CD4-positive, alpha-beta memory T cell (primary cell): ENCODE results near the gene PI16. TPM values are rescaled to one million over a fixed set of nuclear protein-coding genes. Genes with fewer than 3 reads are reported as not detected.

Experiments
- CTCF ChIA-PET: fragments of 350-600 bp; sonication (Branson Sonifier 250); formaldehyde crosslinking; loops from one replicate; lab custom pipeline; 2021; ENCODE audit warnings: inconsistent platforms; ENCODE audit not compliant: partially characterized antibody; lab: Charles Lee
- POLR2A ChIA-PET: fragments of 350-600 bp; sonication (Branson Sonifier 250); formaldehyde crosslinking; loops from one replicate; lab custom pipeline; 2021; ENCODE audit not compliant: partially characterized antibody; lab: Charles Lee
- DNase-seq, 5 donors: peaks; one replicate each; pipeline versions ENCODE4 v3.0.0 to v3.0.0-alpha.2; 2020 to 2022; ENCODE audit warnings: mixed read lengths in 1 of 5
- H3K27ac ChIP-seq: one replicate; pipeline ENCODE4 v1.7.0; 2013; ENCODE audit warnings: low read depth, low read length
- H3K27me3 ChIP-seq: 2 replicates; pipeline ENCODE4 v1.7.0; 2013; ENCODE audit warnings: mild to moderate bottlenecking, low read length, moderate library complexity; ENCODE audit not compliant: insufficient read depth
- H3K36me3 ChIP-seq: 2 replicates; pipeline ENCODE4 v1.7.0; 2013; ENCODE audit warnings: mild to moderate bottlenecking, low read length, moderate library complexity; ENCODE audit not compliant: insufficient read depth
- H3K4me1 ChIP-seq: 2 replicates; pipeline ENCODE4 v1.7.0; 2013; ENCODE audit warnings: mild to moderate bottlenecking, low read length, moderate library complexity; ENCODE audit not compliant: insufficient read depth
- H3K4me3 ChIP-seq, 2 donors: one replicate each; pipeline ENCODE4 v1.7.0; 2013; ENCODE audit warnings: low read length in 2 of 2, mild to moderate bottlenecking in 1 of 2
- H3K9me3 ChIP-seq, 2 donors: one replicate each; pipeline ENCODE4 v1.7.0; 2013; ENCODE audit warnings: low read length in 2 of 2, control low read depth in 1 of 2; ENCODE audit not compliant: control insufficient read depth in 1 of 2
- H3K27ac Mint-ChIP-seq, 7 donors: one replicate each; pipeline ENCODE4 v1.8.0; 2020 to 2021; ENCODE audit warnings: mixed read lengths in 7 of 7, mild to moderate bottlenecking in 6 of 7, inconsistent platforms in 3 of 7, moderate library complexity in 3 of 7
- H3K27me3 Mint-ChIP-seq, 2 donors: one replicate each; pipeline ENCODE4 v1.8.0; 2020 to 2021; ENCODE audit warnings: mixed read lengths in 2 of 2
- H3K36me3 Mint-ChIP-seq, 2 donors: one replicate each; pipeline ENCODE4 v1.8.0; 2020 to 2021; ENCODE audit warnings: mixed read lengths in 2 of 2, inconsistent platforms in 1 of 2, mild to moderate bottlenecking in 1 of 2
- H3K4me1 Mint-ChIP-seq, 4 donors: one replicate each; pipeline ENCODE4 v1.8.0; 2020 to 2021; ENCODE audit warnings: mixed read lengths in 4 of 4, mild to moderate bottlenecking in 1 of 4
- H3K4me3 Mint-ChIP-seq, 8 donors: one replicate each; pipeline ENCODE4 v1.8.0; 2020 to 2021; ENCODE audit warnings: mixed read lengths in 8 of 8, mild to moderate bottlenecking in 7 of 8, moderate library complexity in 6 of 8, inconsistent platforms in 3 of 8
- H3K9me3 Mint-ChIP-seq, 8 donors: one replicate each; pipeline ENCODE4 v1.8.0; 2020 to 2021; ENCODE audit warnings: mixed read lengths in 8 of 8, mild to moderate bottlenecking in 5 of 8, inconsistent platforms in 3 of 8, moderate library complexity in 1 of 8
- intact Hi-C: fragments of 100-400 bp; cut with micrococcal nuclease; formaldehyde crosslinking; loops from one replicate; pipeline ENCODE4 v1.15.1; 2023
- polyA plus RNA-seq, 2 donors: library from polyadenylated mRNA; unstranded; fragments of 300-500 nt; fragmentation: Illumina TruSeq; gene quantifications; one replicate each; pipeline ENCODE4 v1.2.3, GENCODE V29; 2021
- total RNA-seq, 2 experiments: library from RNA; stranded (reverse); gene quantifications; one replicate each; pipeline ENCODE4 v1.2.3, GENCODE V29; 2021

PI16 gene
- total and polyA plus RNA-seq, 4 experiments from 2014 or later = 5.8 to 53.8 (median 18.8) TPM

- peaks cover 26% of the 10 kb centered on the region for H3K4me1 ChIP-seq
- peaks cover 21 to 36% (median 27%) of the 10 kb centered on the region in 4 donors for H3K4me1 Mint-ChIP-seq
- intact Hi-C loops = no loop called here
- no peaks in the 10 kb centered on the region for H3K27me3 ChIP-seq
- POLR2A ChIA-PET = interaction anchor here (0.9 to 1.3 kb wide), 2 partner anchors 44 to 83 kb away, joined by 3 to 4 read pairs; no protein-coding TSS in a partner anchor
- peaks cover 60% of the 10 kb centered on the region for H3K36me3 ChIP-seq
- H3K27ac ChIP-seq = no peak overlapping the region
- no peak for DNase-seq
- no peak overlapping the region for H3K4me3 Mint-ChIP-seq
- no peaks in the 10 kb centered on the region for H3K27me3 Mint-ChIP-seq
- H3K9me3 Mint-ChIP-seq = no peaks in the 10 kb centered on the region
- peak overlapping the region in 6 of 7 donors; percentile 14 to 43 (median 27) for H3K27ac Mint-ChIP-seq
- no peak overlapping the region for H3K4me3 ChIP-seq
- no peaks in the 10 kb centered on the region for H3K9me3 ChIP-seq
- peaks cover 44 to 63% of the 10 kb centered on the region in 2 donors for H3K36me3 Mint-ChIP-seq
- CTCF ChIA-PET = interaction anchor here (1.7 kb wide), 1 partner anchor 12 kb away, joined by 4 read pairs; no protein-coding TSS in a partner anchor
Measured at GRCh38 chr6:36967757-36968156, 13.2 kb downstream of the PI16 start.

GRCh38 chr6:36968266-36968977 is 13.9 kb downstream of the PI16 start:
- Histone ChIP-seq H3K27me3 (no peaks in the 10 kb centered on the region), H3K4me3 (no peak overlapping the region), H3K27ac (no peak overlapping the region), H3K9me3 (no peaks in the 10 kb centered on the region), H3K4me1 (peaks cover 19% of the 10 kb centered on the region), H3K36me3 (peaks cover 65% of the 10 kb centered on the region)
- ChIA-PET POLR2A (interaction anchor here (1.3 kb wide), 1 partner anchor 83 kb away, joined by 3 read pairs; no protein-coding TSS in a partner anchor), CTCF (interaction anchor here (1.7 kb wide), 1 partner anchor 11 kb away, joined by 4 read pairs; no protein-coding TSS in a partner anchor)
- Mint-ChIP-seq H3K27me3 (no peaks in the 10 kb centered on the region), H3K9me3 (no peaks in the 10 kb centered on the region), H3K36me3 (peaks cover 42 to 67% of the 10 kb centered on the region in 2 donors), H3K4me3 (no peak overlapping the region), H3K4me1 (peaks cover 14 to 30% (median 21%) of the 10 kb centered on the region in 4 donors), H3K27ac (peak overlapping the region in 6 of 7 donors; percentile 16 to 78 (median 34))
- intact Hi-C loops = no loop called here
- no peak for DNase-seq

DNA sequence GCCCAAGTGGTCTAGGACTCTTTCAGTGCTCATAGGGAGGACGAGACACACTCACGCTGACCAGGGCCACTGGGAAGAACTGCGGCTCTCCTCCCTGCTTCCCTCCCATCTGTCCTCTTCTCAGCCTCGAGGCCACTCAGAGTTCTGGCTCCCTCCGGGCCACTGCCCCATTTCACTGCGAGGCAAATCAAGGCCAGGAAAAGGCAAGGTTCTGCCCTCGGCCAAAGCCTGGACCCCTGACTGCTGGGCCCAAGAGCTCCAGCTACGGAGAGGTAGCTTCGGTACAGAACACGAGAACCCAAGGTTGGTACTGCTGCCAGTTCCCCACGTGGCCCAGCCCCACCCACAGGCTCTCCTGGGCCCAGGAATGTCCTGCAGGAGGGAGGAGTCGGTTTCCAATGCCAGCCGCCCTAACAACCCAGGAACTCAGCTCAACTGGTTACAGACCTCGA is 14.7 kb downstream of the PI16 start:
- CTCF ChIA-PET = interaction anchor here (1.7 kb wide), 1 partner anchor 49 kb away, joined by 3 read pairs; no protein-coding TSS in a partner anchor
- POLR2A ChIA-PET = interaction anchor here (1.7 to 2.3 kb wide), 2 partner anchors 10 to 17 kb away, joined by 3 to 9 read pairs; partner anchors contain the start of gene MTCH1
- H3K4me3 Mint-ChIP-seq = no peak overlapping the region

DNA sequence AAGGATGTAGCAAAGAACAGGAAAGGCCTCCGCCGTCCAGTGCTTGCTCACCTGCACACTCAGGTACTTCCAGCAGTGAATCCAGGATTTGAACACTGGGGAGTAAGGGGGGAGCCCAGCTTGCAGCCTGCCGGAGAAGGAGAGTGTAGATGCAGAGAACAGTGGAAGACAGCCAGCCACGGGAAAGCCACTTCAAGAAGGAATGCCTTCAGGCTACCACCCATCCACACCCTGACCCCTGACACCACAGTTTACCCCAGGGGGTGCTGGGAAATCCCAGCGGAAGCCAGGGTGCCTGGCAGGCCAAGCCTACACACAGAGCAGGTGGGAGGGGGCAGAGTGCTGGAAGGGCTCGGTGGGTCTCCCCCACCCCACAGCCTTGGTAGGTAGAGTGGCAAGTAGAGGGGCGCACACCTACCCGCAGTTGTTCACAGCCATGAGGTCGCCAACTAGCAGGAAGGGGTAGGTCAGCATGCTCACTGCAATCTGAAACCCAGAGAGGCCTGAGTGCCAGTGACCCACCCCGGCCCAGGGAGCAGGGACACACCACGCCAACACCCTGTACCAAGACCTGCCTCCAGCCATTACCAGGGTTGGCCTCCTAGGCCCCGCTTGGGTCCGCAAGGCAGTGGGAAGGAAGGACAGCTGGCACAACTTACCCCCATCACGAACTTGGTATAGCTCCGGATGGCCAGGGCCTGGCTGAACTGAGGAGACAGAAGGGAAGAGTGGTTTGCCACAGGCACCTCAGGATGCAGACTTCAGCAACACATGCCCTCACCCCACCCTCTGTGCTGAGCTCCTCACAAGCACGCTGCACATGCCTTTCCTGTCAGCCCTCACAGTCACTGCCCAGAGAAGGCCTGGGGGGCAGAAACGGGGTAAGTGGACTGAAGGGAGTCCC is 15.7 kb downstream of the PI16 start:
- Histone ChIP-seq H3K4me1 (peaks cover 1% of the 10 kb centered on the region), H3K4me3 (no peak overlapping the region), H3K27me3 (no peaks in the 10 kb centered on the region), H3K9me3 (no peaks in the 10 kb centered on the region), H3K36me3 (peaks cover 83% of the 10 kb centered on the region), H3K27ac (no peak overlapping the region)
- no peak for DNase-seq
- ChIA-PET POLR2A (interaction anchor here (1.7 to 2.3 kb wide), 2 partner anchors 9 to 16 kb away, joined by 3 to 9 read pairs; partner anchors contain the start of gene MTCH1), CTCF (interaction anchor here (1.7 kb wide), 1 partner anchor 48 kb away, joined by 3 read pairs; no protein-coding TSS in a partner anchor)
- Mint-ChIP-seq H3K4me1 (peaks cover 2 to 12% (median 6%) of the 10 kb centered on the region in 4 donors), H3K36me3 (peaks cover 59 to 85% of the 10 kb centered on the region in 2 donors), H3K27ac (peak overlapping the region in 3 of 7 donors; percentile 22 to 74 (median 43)), H3K4me3 (no peak overlapping the region), H3K9me3 (no peaks in the 10 kb centered on the region), H3K27me3 (no peaks in the 10 kb centered on the region)
- intact Hi-C loops = no loop called here

More for the DNA sequence above, 14.7 kb downstream of the PI16 start:
- DNase-seq = no peak
- peaks cover 11% of the 10 kb centered on the region for H3K4me1 ChIP-seq
- peaks cover 73% of the 10 kb centered on the region for H3K36me3 ChIP-seq
- no peaks in the 10 kb centered on the region for H3K9me3 Mint-ChIP-seq
- no peaks in the 10 kb centered on the region for H3K27me3 Mint-ChIP-seq
- no peak overlapping the region for H3K4me3 ChIP-seq
- peak overlapping the region in 1 of 7 donors; percentile 22 for H3K27ac Mint-ChIP-seq
- peaks cover 10 to 21% (median 14%) of the 10 kb centered on the region in 4 donors for H3K4me1 Mint-ChIP-seq
- no peak overlapping the region for H3K27ac ChIP-seq
- H3K27me3 ChIP-seq = no peaks in the 10 kb centered on the region
- H3K36me3 Mint-ChIP-seq = peaks cover 50 to 76% of the 10 kb centered on the region in 2 donors
- H3K9me3 ChIP-seq = no peaks in the 10 kb centered on the region
- intact Hi-C loops = no loop called here

DNA sequence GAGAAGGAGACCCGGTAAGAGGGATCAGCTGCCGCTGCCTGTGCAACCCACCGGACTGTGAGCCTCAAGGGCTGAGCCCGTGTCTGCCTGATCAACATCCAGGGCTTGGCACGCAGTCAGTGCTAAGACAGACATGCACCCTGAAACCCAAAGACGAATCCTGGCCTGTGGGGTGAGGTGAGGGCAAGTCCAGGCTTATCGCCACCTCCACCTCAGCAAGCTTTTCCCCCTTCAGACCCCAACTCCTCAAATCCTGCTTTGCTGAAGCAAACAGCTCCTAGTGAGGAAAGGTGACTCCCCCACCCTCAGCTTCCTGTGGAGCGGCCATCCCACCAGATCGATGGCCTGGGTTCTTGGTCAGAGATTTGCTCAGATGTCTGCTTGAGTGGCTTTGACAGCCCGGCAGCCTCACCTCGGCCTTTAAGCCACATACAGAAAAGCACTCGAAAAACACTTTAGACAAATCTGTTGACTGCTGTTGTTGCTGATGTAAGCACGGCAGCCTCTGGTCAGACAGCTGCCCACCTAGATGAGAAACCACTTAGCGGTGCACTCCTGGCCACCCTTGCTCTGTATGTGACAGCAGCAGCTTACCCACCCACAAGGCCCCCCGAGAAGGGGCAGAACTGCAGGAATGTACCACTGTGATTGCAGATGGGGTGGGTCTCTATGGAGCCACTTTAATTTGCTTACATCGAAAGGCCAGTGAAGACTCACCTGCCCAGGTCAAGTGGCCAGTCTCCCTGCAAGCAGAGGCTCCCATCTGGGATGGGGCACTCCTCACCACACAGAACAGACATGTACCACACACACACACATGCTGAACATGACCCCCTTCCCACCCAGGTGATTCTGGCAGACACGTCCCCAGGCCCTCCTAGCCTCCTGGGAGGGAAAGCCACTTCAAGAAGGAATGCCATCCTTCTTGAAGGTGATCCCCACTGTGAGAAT is 16.6 kb downstream of the PI16 start:
- Mint-ChIP-seq H3K9me3 (no peaks in the 10 kb centered on the region), H3K27me3 (no peaks in the 10 kb centered on the region), H3K36me3 (peaks cover 64 to 92% of the 10 kb centered on the region in 2 donors), H3K4me1 (peaks cover 0 to 3% (median 1%) of the 10 kb centered on the region in 4 donors), H3K4me3 (no peak overlapping the region), H3K27ac (peak overlapping the region in 5 of 7 donors; percentile 36 to 64 (median 61))
- POLR2A ChIA-PET = interaction anchor here (1.7 to 2.3 kb wide), 2 partner anchors 8 to 15 kb away, joined by 3 to 9 read pairs; partner anchors contain the start of gene MTCH1
- DNase-seq = no peak
- Histone ChIP-seq H3K9me3 (no peaks in the 10 kb centered on the region), H3K4me3 (no peak overlapping the region), H3K36me3 (peaks cover 92% of the 10 kb centered on the region), H3K27me3 (no peaks in the 10 kb centered on the region), H3K4me1 (no peaks in the 10 kb centered on the region), H3K27ac (no peak overlapping the region)
- intact Hi-C loops = no loop called here
- CTCF ChIA-PET = interaction anchor here (1.7 kb wide), 1 partner anchor 47 kb away, joined by 3 read pairs; no protein-coding TSS in a partner anchor
